Spleen (tissue), 7 donors: ENCODE measurements around the gene MRPL23.

Experiments used
- POLR2A ChIP-seq, 3 donors: fragments of 450-650 bp; IDR thresholded peaks; one replicate each; pipeline ENCODE4 v1.5.1; 2017; ENCODE audit warnings: antibody characterized with exemption in 3 of 3, mild to moderate bottlenecking in 1 of 3
- TF ChIP-seq, protein P1 (sequence below), 11 experiments: fragments of 200-600 bp in 7 of 11; fragments of 450-650 bp in 4 of 11; sonication (generic) in 4 of 11; IDR thresholded peaks in 8 of 11; conservative IDR thresholded peaks in 3 of 11; 1 replicate in 7 of 11; 2 replicates in 4 of 11; pipeline versions ENCODE4 v1.4.0 to v1.8.0; 2016 to 2021; ENCODE audit warnings: antibody characterized with exemption in 11 of 11, inconsistent platforms in 4 of 11, mild to moderate bottlenecking in 1 of 11
- donor health status: DM: no; HTN: no; CAD: no; lungs with moderate emphysema.
- donor health status: DM: no; HTN: no; CAD: no.
- donor health status: DM: no; HTN: no; CAD: no.

DNA sequence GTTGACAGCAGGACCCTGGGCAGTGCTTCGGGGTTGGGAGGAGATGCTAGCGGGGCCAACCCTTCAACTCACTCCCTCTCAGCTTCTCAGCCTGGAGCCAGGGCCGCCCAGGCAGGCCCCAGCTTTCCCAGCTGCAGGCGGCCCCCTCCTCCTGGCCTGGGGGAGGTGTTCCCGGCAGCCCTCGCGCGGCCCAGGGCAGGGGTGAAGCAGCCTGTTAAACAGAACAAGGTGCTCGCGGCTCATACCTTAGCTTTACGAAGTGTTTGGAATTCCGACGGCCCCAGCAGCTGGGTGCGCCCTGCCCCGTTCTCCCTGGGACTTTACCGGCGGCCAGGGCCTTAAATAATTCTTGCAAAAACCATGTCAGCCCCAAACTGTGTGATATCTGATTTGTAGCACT, 17.2 kb downstream of the MRPL23 start:
- TF ChIP-seq POLR2A (IDR thresholded peaks at IDR 0.05), result no peak
- TF ChIP-seq, protein P1, sequence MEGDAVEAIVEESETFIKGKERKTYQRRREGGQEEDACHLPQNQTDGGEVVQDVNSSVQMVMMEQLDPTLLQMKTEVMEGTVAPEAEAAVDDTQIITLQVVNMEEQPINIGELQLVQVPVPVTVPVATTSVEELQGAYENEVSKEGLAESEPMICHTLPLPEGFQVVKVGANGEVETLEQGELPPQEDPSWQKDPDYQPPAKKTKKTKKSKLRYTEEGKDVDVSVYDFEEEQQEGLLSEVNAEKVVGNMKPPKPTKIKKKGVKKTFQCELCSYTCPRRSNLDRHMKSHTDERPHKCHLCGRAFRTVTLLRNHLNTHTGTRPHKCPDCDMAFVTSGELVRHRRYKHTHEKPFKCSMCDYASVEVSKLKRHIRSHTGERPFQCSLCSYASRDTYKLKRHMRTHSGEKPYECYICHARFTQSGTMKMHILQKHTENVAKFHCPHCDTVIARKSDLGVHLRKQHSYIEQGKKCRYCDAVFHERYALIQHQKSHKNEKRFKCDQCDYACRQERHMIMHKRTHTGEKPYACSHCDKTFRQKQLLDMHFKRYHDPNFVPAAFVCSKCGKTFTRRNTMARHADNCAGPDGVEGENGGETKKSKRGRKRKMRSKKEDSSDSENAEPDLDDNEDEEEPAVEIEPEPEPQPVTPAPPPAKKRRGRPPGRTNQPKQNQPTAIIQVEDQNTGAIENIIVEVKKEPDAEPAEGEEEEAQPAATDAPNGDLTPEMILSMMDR (IDR thresholded peaks at IDR 0.05 in 8 of 11, conservative IDR thresholded peaks at IDR 0.05 in 3 of 11), result no peak
